HCT116 (cell line): ENCODE measurements around the gene FOXP1. TPM values are rescaled to one million over a fixed set of nuclear protein-coding genes. Genes with fewer than 3 reads are reported as not detected.

ENCODE experiments used
- ATAC-seq: fragments of 200-7000 bp; cut with Tn5 transposase; 2 replicates; pipeline ENCODE4 v1.9.1; 2020; ENCODE audit warnings: mild to moderate bottlenecking, moderate library complexity
- BruUV-seq: library from RNA; stranded (reverse); fragments of 400-500 nt; replicated peaks from 2 replicates; lab custom pipeline; 2021; lab: Mats Ljungman, UMichigan
- CTCF ChIA-PET: fragments of 300-600 bp; sonication (Branson Sonifier 250); formaldehyde crosslinking; loops from one replicate; lab custom pipeline; 2021; ENCODE audit warnings: antibody characterized with exemption; lab: Charles Lee
- POLR2A ChIA-PET: fragments of 300-600, 350-600 bp; sonication (Branson Sonifier 250); formaldehyde crosslinking; loops from one replicate; lab custom pipeline; 2021; ENCODE audit warnings: antibody characterized with exemption; lab: Charles Lee
- RAD21 ChIA-PET, 2 experiments: fragments of 300-600 bp; sonication (Branson Sonifier 250); formaldehyde crosslinking; loops; one replicate each; lab custom pipeline; 2023; ENCODE audit warnings: low total read pairs in 2 of 2; ENCODE audit not compliant: uncharacterized antibody in 2 of 2, unreplicated experiment in 2 of 2, low non-redundant PET in 1 of 2; lab: Charles Lee
- DNase-seq: peaks from one replicate; pipeline ENCODE4 v3.0.0-alpha.2; 2010; ENCODE audit warnings: low read depth, low spot score
- H2AFZ ChIP-seq: fragments of 200-600 bp; shearing (Covaris generic), sonication (generic); 2 replicates; pipeline ENCODE4 v1.6.1; 2017; ENCODE audit warnings: low read depth, mixed run types, mixed read lengths, antibody characterized with exemption, low read length; ENCODE audit not compliant: poor library complexity, severe bottlenecking
- H3K27ac ChIP-seq: 2 replicates; pipeline ENCODE4 v1.5.1; 2012; ENCODE audit warnings: low read depth, low read length
- H3K27me3 ChIP-seq: fragments of 200-600 bp; sonication (generic); 2 replicates; pipeline ENCODE4 v1.6.1; 2016; ENCODE audit warnings: mixed run types, low read length, mixed read lengths; ENCODE audit not compliant: insufficient read depth
- H3K36me3 ChIP-seq, 2 experiments: fragments of 200-500 bp in 1 of 2; fragments of 200-600 bp in 1 of 2; sonication (Bioruptor generic) in 1 of 2; sonication (generic) in 1 of 2; 2 replicates each; pipeline versions ENCODE4 v1.5.1 to v1.6.1; 2014 to 2016; ENCODE audit warnings: low read length in 2 of 2, inconsistent platforms in 1 of 2, mixed read lengths in 1 of 2, mixed run types in 1 of 2; ENCODE audit not compliant: insufficient read depth in 2 of 2, control insufficient read depth in 1 of 2
- H3K4me1 ChIP-seq, 2 experiments: fragments of 200-600 bp in 1 of 2; sonication (generic) in 1 of 2; 2 replicates each; pipeline versions ENCODE4 v1.5.1 to v1.6.1; 2012 to 2017; ENCODE audit warnings: low read length in 2 of 2, inconsistent platforms in 1 of 2, mild to moderate bottlenecking in 1 of 2, mixed read lengths in 1 of 2, mixed run types in 1 of 2, moderate library complexity in 1 of 2; ENCODE audit not compliant: insufficient read depth in 2 of 2, control insufficient read depth in 1 of 2
- H3K4me2 ChIP-seq: fragments of 200-600 bp; sonication (generic); 2 replicates; pipeline ENCODE4 v1.6.1; 2017; ENCODE audit warnings: mixed run types, low read length, mixed read lengths
- H3K4me3 ChIP-seq, 2 experiments: fragments of 200-600 bp in 1 of 2; sonication (generic) in 1 of 2; replicated peaks in 1 of 2; 2 replicates each; pipeline ENCODE4 v1.5.1; 2011 to 2016; ENCODE audit warnings: low read length in 2 of 2, control low read depth in 1 of 2, low read depth in 1 of 2, mild to moderate bottlenecking in 1 of 2, mixed read lengths in 1 of 2, mixed run types in 1 of 2
- H3K79me2 ChIP-seq: fragments of 200-600 bp; sonication (generic); 2 replicates; pipeline ENCODE4 v1.6.1; 2017; ENCODE audit warnings: mild to moderate bottlenecking, mixed run types, low read length, moderate library complexity, mixed read lengths; ENCODE audit not compliant: insufficient read depth
- H3K9ac ChIP-seq: fragments of 200-600 bp; sonication (generic); 2 replicates; pipeline ENCODE4 v1.6.1; 2016; ENCODE audit warnings: low read length, mixed read lengths
- H3K9me2 ChIP-seq: fragments of 200-600 bp; sonication (generic), shearing (Covaris generic); 2 replicates; pipeline ENCODE4 v1.6.1; 2017; ENCODE audit warnings: mixed run types, mild to moderate bottlenecking, moderate library complexity; ENCODE audit not compliant: insufficient read depth
- H3K9me3 ChIP-seq, 2 experiments: fragments of 200-500 bp in 1 of 2; fragments of 200-600 bp in 1 of 2; sonication (Bioruptor generic) in 1 of 2; sonication (generic) in 1 of 2; 2 replicates each; pipeline ENCODE4 v1.6.1; 2014 to 2017; ENCODE audit warnings: low read length in 2 of 2, mixed read lengths in 2 of 2, inconsistent platforms in 1 of 2, low read depth in 1 of 2, mild to moderate bottlenecking in 1 of 2, mixed run types in 1 of 2, moderate library complexity in 1 of 2; ENCODE audit not compliant: control insufficient read depth in 1 of 2, insufficient read depth in 1 of 2
- H4K20me1 ChIP-seq: fragments of 200-600 bp; sonication (generic), shearing (Covaris generic); 2 replicates; pipeline ENCODE4 v1.6.1; 2017; ENCODE audit warnings: mixed run types, mild to moderate bottlenecking, moderate library complexity; ENCODE audit not compliant: insufficient read depth
- CBX3 ChIP-seq: IDR thresholded peaks from 2 replicates; pipeline ENCODE4 v1.6.1; 2012; ENCODE audit warnings: low read depth
- CEBPB ChIP-seq: IDR thresholded peaks from 2 replicates; pipeline ENCODE4 v1.6.1; 2012; ENCODE audit warnings: low read depth
- ELF1 ChIP-seq: IDR thresholded peaks from 2 replicates; pipeline ENCODE4 v1.6.1; 2012; ENCODE audit warnings: low read depth, borderline replicate concordance
- EZH2 ChIP-seq: fragments of 200-600 bp; sonication (generic); IDR thresholded peaks from 2 replicates; pipeline ENCODE4 v1.6.1; 2017; ENCODE audit warnings: antibody characterized with exemption, mixed run types
- EZH2phosphoT487 ChIP-seq: fragments of 200-600 bp; IDR thresholded peaks from 2 replicates; pipeline ENCODE4 v1.6.1; 2018; ENCODE audit warnings: antibody characterized with exemption, borderline replicate concordance
- POLR2AphosphoS5 ChIP-seq: IDR thresholded peaks from 2 replicates; pipeline ENCODE4 v1.6.1; 2011; ENCODE audit warnings: mild to moderate bottlenecking, low read depth, low read length, moderate library complexity
- REST ChIP-seq: IDR thresholded peaks from 2 replicates; pipeline ENCODE4 v1.6.1; 2012; ENCODE audit warnings: low read depth
- SIN3A ChIP-seq: IDR thresholded peaks from 2 replicates; pipeline ENCODE4 v1.6.1; 2012; ENCODE audit warnings: low read depth
- SP1 ChIP-seq: IDR thresholded peaks from 2 replicates; pipeline ENCODE4 v1.6.1; 2012; ENCODE audit warnings: low read depth
- SRF ChIP-seq: IDR thresholded peaks from 2 replicates; pipeline ENCODE4 v1.6.1; 2012; ENCODE audit warnings: low read depth
- ZNF274 ChIP-seq: fragments of 200-500 bp; sonication (Bioruptor generic); IDR thresholded peaks from 2 replicates; pipeline ENCODE4 v1.6.1; 2014; ENCODE audit warnings: mild to moderate bottlenecking, low read depth, low read length, inconsistent platforms
- intact Hi-C: fragments of 100-400 bp; cut with micrococcal nuclease; formaldehyde crosslinking; loops from 2 replicates; pipeline ENCODE4 v1.10.0; 2022
- total RNA-seq: library from RNA; stranded (reverse); gene quantifications from one replicate; pipeline ENCODE4 v1.2.1, GENCODE V29; 2021; ENCODE audit not compliant: unreplicated experiment
- TF ChIP-seq, protein P1 (sequence below): IDR thresholded peaks from 2 replicates; pipeline ENCODE4 v1.6.1; 2012
- TF ChIP-seq, protein P2 (sequence below): IDR thresholded peaks from 2 replicates; pipeline ENCODE4 v1.6.1; 2012
- TF ChIP-seq, protein P3 (sequence below), 3 experiments: fragments of 200-600 bp in 1 of 3; sonication (generic) in 1 of 3; IDR thresholded peaks in 2 of 3; conservative IDR thresholded peaks in 1 of 3; 2 replicates each; pipeline ENCODE4 v1.5.1; 2012 to 2017; ENCODE audit warnings: low read depth in 2 of 3, low read length in 2 of 3, antibody characterized with exemption in 1 of 3, borderline replicate concordance in 1 of 3, control low read depth in 1 of 3, mild to moderate bottlenecking in 1 of 3, mixed read lengths in 1 of 3, mixed run types in 1 of 3, moderate library complexity in 1 of 3; ENCODE audit not compliant: insufficient read depth in 1 of 3

FOXP1 gene
- total RNA-seq, 1 experiment from 2014 or later: 11.4 TPM

GRCh38 chr3:71175691-71176365 is 407.7 kb downstream of the FOXP1 start:
- Histone ChIP-seq H3K4me3 (no peak overlapping the region), H3K9me3 (no peaks in the 10 kb centered on the region), H3K9ac (no peak overlapping the region), H3K27ac (no peak overlapping the region), H3K27me3 (no peaks in the 10 kb centered on the region), H4K20me1 (no peaks in the 10 kb centered on the region), H3K4me2 (no peak overlapping the region), H3K79me2 (no peaks in the 10 kb centered on the region), H3K4me1 (no peaks in the 10 kb centered on the region), H3K9me2 (no peaks in the 10 kb centered on the region), H3K36me3 (no peaks in the 10 kb centered on the region), H2AFZ (no peak overlapping the region)
- BruUV-seq: no TSS peak
- TF ChIP-seq ZNF274: no peak
- no peak for TF ChIP-seq SP1
- ChIA-PET RAD21 (no interaction called here), POLR2A (no interaction called here), CTCF (no interaction called here)
- intact Hi-C loops: no loop called here
- ATAC-seq: no peak
- no peak for DNase-seq

DNA sequence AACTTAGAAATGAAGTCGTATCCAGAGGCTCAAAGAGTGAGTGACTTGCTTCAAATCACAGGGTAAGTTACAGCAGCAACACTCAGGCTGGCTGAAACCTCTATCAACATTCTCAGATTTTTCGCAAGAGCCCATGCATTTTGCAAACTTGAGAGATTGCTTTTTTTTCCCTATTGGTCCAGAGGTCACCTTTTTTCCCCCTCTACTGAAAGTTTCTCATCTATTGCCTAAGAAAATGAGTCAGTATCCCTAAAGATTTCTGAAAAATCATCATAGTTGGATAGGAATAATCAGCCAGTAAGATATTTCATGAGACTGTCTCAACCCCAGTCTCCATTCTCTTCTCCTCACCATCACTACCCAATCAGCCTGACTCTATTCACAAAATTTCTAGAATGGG is 410.6 kb downstream of the FOXP1 start:
- Histone ChIP-seq H2AFZ (no peak overlapping the region), H3K27ac (no peak overlapping the region), H3K27me3 (no peaks in the 10 kb centered on the region), H3K9ac (no peak overlapping the region), H3K79me2 (no peaks in the 10 kb centered on the region), H3K4me1 (no peaks in the 10 kb centered on the region), H3K9me3 (no peaks in the 10 kb centered on the region), H3K36me3 (no peaks in the 10 kb centered on the region), H3K4me3 (no peak overlapping the region), H3K9me2 (no peaks in the 10 kb centered on the region), H3K4me2 (no peak overlapping the region), H4K20me1 (no peaks in the 10 kb centered on the region)
- TF ChIP-seq ZNF274 (no peak), EZH2phosphoT487 (no peak), SP1 (no peak), CEBPB (no peak), CBX3 (no peak), REST (no peak), POLR2AphosphoS5 (no peak), ELF1 (no peak), SIN3A (no peak), SRF (no peak), EZH2 (no peak)
- TF ChIP-seq, protein P1, sequence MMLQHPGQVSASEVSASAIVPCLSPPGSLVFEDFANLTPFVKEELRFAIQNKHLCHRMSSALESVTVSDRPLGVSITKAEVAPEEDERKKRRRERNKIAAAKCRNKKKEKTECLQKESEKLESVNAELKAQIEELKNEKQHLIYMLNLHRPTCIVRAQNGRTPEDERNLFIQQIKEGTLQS: no peak
- TF ChIP-seq, protein P2, sequence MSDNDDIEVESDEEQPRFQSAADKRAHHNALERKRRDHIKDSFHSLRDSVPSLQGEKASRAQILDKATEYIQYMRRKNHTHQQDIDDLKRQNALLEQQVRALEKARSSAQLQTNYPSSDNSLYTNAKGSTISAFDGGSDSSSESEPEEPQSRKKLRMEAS: no peak
- TF ChIP-seq, protein P3, sequence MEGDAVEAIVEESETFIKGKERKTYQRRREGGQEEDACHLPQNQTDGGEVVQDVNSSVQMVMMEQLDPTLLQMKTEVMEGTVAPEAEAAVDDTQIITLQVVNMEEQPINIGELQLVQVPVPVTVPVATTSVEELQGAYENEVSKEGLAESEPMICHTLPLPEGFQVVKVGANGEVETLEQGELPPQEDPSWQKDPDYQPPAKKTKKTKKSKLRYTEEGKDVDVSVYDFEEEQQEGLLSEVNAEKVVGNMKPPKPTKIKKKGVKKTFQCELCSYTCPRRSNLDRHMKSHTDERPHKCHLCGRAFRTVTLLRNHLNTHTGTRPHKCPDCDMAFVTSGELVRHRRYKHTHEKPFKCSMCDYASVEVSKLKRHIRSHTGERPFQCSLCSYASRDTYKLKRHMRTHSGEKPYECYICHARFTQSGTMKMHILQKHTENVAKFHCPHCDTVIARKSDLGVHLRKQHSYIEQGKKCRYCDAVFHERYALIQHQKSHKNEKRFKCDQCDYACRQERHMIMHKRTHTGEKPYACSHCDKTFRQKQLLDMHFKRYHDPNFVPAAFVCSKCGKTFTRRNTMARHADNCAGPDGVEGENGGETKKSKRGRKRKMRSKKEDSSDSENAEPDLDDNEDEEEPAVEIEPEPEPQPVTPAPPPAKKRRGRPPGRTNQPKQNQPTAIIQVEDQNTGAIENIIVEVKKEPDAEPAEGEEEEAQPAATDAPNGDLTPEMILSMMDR (IDR thresholded peaks at IDR 0.05 in 2 of 3, conservative IDR thresholded peaks at IDR 0.05 in 1 of 3; ENCODE audit: borderline replicate concordance in 1 of 3, insufficient read depth in 1 of 3, low read depth in 2 of 3, low read length in 2 of 3): no peak
- ChIA-PET RAD21 (no interaction called here), CTCF (no interaction called here), POLR2A (no interaction called here)
- intact Hi-C loops: no loop called here
- ATAC-seq (no peak), DNase-seq (no peak)
- BruUV-seq: no TSS peak
